ENCODE results near the gene AGAP6.
"Not testable (repeated sequence)": the region's sequence is repeated elsewhere in the genome, so short reads cannot be mapped to it uniquely, and the experiment has no call there.

The AGAP6 gene

GRCh38 chr10:49987207-49987606, 999 bp upstream of the AGAP6 start:
- H3K27me3 ChIP-seq (ENCODE audit: insufficient read depth, insufficient read length); H3K9me3 ChIP-seq (ENCODE audit: insufficient read depth, low read length); H3K36me3 ChIP-seq (ENCODE audit: insufficient read depth, insufficient read length, low read length); H3K9ac ChIP-seq (ENCODE audit: insufficient read length, low read depth); DNase-seq (ENCODE audit: low read depth, low spot score); H3K4me1 ChIP-seq (ENCODE audit: insufficient read depth, insufficient read length); H3K4me3 ChIP-seq (ENCODE audit: insufficient read length, low read depth): not testable (repeated sequence)

GRCh38 chr10:49995321-49995720, 7.1 kb downstream of the AGAP6 start:
- not testable (repeated sequence) for DNase-seq (ENCODE audit: low read depth, low spot score); H3K9me3 ChIP-seq (ENCODE audit: insufficient read depth, low read length); H3K4me3 ChIP-seq (ENCODE audit: insufficient read length, low read depth); H3K27me3 ChIP-seq (ENCODE audit: insufficient read depth, insufficient read length); H3K4me1 ChIP-seq (ENCODE audit: insufficient read depth, insufficient read length); H3K36me3 ChIP-seq (ENCODE audit: insufficient read depth, insufficient read length, low read length); H3K9ac ChIP-seq (ENCODE audit: insufficient read length, low read depth)

GRCh38 chr10:50014024-50014423, 25.8 kb downstream of the AGAP6 start:
- not testable (repeated sequence) for H3K9me3 ChIP-seq (ENCODE audit: insufficient read depth, low read length); H3K4me3 ChIP-seq (ENCODE audit: insufficient read length, low read depth); DNase-seq (ENCODE audit: low read depth, low spot score)

GRCh38 chr10:50015596-50016220, 27.5 kb downstream of the AGAP6 start:
- not testable (repeated sequence) for H3K36me3 ChIP-seq (ENCODE audit: insufficient read depth, insufficient read length, low read length); H3K27me3 ChIP-seq (ENCODE audit: insufficient read depth, insufficient read length); DNase-seq (ENCODE audit: low read depth, low spot score); H3K4me3 ChIP-seq (ENCODE audit: insufficient read length, low read depth); H3K9me3 ChIP-seq (ENCODE audit: insufficient read depth, low read length); H3K4me1 ChIP-seq (ENCODE audit: insufficient read depth, insufficient read length); H3K9ac ChIP-seq (ENCODE audit: insufficient read length, low read depth)

More at GRCh38 chr10:50014024-50014423, 25.8 kb downstream of the AGAP6 start:
- H3K9ac ChIP-seq (ENCODE audit: insufficient read length, low read depth); H3K36me3 ChIP-seq (ENCODE audit: insufficient read depth, insufficient read length, low read length); H3K4me1 ChIP-seq (ENCODE audit: insufficient read depth, insufficient read length); H3K27me3 ChIP-seq (ENCODE audit: insufficient read depth, insufficient read length): not testable (repeated sequence)

- not testable (repeated sequence) for H3K4me1 ChIP-seq (ENCODE audit: insufficient read depth, insufficient read length); H3K9me3 ChIP-seq (ENCODE audit: insufficient read depth, low read length); DNase-seq (ENCODE audit: low read depth, low spot score); H3K4me3 ChIP-seq (ENCODE audit: insufficient read length, low read depth); H3K36me3 ChIP-seq (ENCODE audit: insufficient read depth, insufficient read length, low read length); H3K27me3 ChIP-seq (ENCODE audit: insufficient read depth, insufficient read length); H3K9ac ChIP-seq (ENCODE audit: insufficient read length, low read depth)
Observed at GRCh38 chr10:50016926-50017325, 28.7 kb downstream of the AGAP6 start.

- not testable (repeated sequence) for DNase-seq (ENCODE audit: low read depth, low spot score); H3K27me3 ChIP-seq (ENCODE audit: insufficient read depth, insufficient read length); H3K4me3 ChIP-seq (ENCODE audit: insufficient read length, low read depth); H3K9ac ChIP-seq (ENCODE audit: insufficient read length, low read depth); H3K36me3 ChIP-seq (ENCODE audit: insufficient read depth, insufficient read length, low read length); H3K4me1 ChIP-seq (ENCODE audit: insufficient read depth, insufficient read length); H3K9me3 ChIP-seq (ENCODE audit: insufficient read depth, low read length)
Observed at GRCh38 chr10:50017646-50018045, 29.4 kb downstream of the AGAP6 start.

DNA sequence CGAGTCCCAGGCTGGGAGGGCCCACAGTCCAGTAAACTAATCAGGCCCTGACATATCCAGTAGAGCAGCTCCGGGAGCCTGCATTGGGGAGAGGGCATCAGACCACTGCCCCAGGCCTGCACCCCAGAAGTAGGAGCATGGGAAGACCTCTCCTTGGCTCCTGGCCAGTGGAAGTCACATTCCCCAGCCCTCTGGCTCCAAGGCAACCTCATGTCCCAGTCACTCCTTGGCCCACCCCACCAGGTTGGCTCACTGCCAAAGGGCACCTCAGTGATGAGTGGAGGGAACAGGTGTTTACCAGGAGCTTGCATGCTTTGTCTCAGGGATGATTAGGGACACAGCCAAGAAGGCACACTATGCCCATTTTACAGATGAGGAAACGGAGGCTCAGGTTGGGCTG, 31.1 kb downstream of the AGAP6 start:
- not testable (repeated sequence) for DNase-seq (ENCODE audit: low read depth, low spot score); H3K9me3 ChIP-seq (ENCODE audit: insufficient read depth, low read length); H3K36me3 ChIP-seq (ENCODE audit: insufficient read depth, insufficient read length, low read length)

DNA sequence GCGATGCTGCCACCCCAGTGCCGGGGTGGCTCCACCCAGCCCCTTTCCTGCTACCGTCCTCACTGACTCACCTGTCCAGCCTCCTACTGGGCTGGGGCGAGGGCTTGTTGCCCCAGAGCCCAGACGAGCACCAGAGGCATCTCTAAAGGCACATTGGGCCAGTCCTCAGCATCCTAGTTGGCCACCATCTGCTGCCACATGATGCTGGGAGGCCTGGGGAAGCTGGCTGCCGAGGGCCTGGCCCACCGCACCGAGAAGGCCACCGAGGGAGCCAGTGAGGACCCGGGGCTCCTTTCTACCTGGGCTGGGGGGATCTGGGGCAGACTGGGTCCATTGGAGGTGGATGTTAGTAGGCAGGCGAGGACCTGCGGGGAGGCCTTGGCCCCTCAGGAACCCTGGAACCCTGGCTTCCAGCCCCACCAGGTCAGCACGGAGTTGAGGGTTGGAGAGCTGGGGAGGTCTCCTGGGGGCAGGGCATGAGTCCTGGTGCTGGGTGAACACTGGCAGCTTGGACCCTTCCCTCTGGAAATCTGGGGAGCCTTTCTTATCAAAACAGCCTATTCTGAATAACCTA, 32.3 kb downstream of the AGAP6 start:
- H3K4me3 ChIP-seq (ENCODE audit: insufficient read length, low read depth); H3K4me1 ChIP-seq (ENCODE audit: insufficient read depth, insufficient read length); H3K36me3 ChIP-seq (ENCODE audit: insufficient read depth, insufficient read length, low read length); H3K9ac ChIP-seq (ENCODE audit: insufficient read length, low read depth); H3K27me3 ChIP-seq (ENCODE audit: insufficient read depth, insufficient read length); H3K9me3 ChIP-seq (ENCODE audit: insufficient read depth, low read length); DNase-seq (ENCODE audit: low read depth, low spot score): not testable (repeated sequence)

More for the DNA sequence above, 31.1 kb downstream of the AGAP6 start:
- not testable (repeated sequence) for H3K4me1 ChIP-seq (ENCODE audit: insufficient read depth, insufficient read length); H3K9ac ChIP-seq (ENCODE audit: insufficient read length, low read depth); H3K4me3 ChIP-seq (ENCODE audit: insufficient read length, low read depth); H3K27me3 ChIP-seq (ENCODE audit: insufficient read depth, insufficient read length)

- Histone ChIP-seq H3K9me3 (ENCODE audit: insufficient read depth, low read length) (no peaks in the 10 kb centered on the region), H3K4me3 (ENCODE audit: insufficient read length, low read depth) (no peak overlapping the region), H3K9ac (ENCODE audit: insufficient read length, low read depth) (no peak overlapping the region), H3K27me3 (ENCODE audit: insufficient read depth, insufficient read length) (no peaks in the 10 kb centered on the region), H3K36me3 (ENCODE audit: insufficient read depth, insufficient read length, low read length) (no peaks in the 10 kb centered on the region), H3K4me1 (ENCODE audit: insufficient read depth, insufficient read length) (no peaks in the 10 kb centered on the region)
- TF ChIP-seq YY1 (IDR thresholded peaks at IDR 0.05; ENCODE audit: insufficient read depth, insufficient read length), result no peak
- TF ChIP-seq SUZ12 (IDR thresholded peaks at IDR 0.05; ENCODE audit: extremely low read depth, insufficient read depth, insufficient read length), result no peak
- no peak for TF ChIP-seq ZNF274 (IDR thresholded peaks at IDR 0.05; ENCODE audit: low read depth, low read length)
- no peak for DNase-seq (ENCODE audit: low read depth, low spot score)
Observed at GRCh38 chr10:50021646-50022045, 33.4 kb downstream of the AGAP6 start.

DNA sequence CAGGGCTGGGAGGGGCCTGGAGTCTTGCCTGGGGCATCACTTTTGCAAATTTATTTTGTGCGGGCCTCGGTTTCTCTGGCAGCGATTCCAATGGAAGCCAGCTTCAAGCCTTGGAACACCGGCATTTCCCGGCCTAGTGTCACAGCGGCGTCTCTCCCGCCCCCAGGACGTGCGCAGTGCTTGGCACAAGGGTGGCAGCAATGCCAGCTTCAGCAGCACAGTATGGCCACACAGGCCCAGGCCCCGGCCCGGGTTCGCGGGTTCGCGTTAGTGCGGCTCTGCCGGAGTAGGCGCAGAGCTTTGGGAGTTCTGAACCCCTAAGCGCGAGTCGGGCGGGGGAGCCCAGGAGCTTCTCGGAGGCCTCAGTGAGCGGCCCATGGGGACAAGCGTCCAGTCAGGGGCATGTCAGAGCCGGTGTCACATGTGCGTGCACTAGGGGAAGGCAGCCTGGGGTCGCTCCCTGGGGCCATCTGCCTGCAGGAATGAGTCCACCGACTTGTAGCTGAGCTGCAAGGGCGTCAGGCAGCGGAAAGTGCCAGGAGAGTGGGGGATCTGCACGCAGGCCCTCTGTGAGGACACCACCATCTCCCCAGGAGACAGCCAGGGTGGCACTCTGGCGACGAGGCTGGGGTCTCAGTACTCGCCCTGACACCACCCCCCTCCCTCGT, 36.6 kb downstream of the AGAP6 start:
- H3K9ac ChIP-seq (ENCODE audit: insufficient read length, low read depth); H3K9me3 ChIP-seq (ENCODE audit: insufficient read depth, low read length); H3K27me3 ChIP-seq (ENCODE audit: insufficient read depth, insufficient read length); H3K4me3 ChIP-seq (ENCODE audit: insufficient read length, low read depth); H3K4me1 ChIP-seq (ENCODE audit: insufficient read depth, insufficient read length); H3K36me3 ChIP-seq (ENCODE audit: insufficient read depth, insufficient read length, low read length); DNase-seq (ENCODE audit: low read depth, low spot score): not testable (repeated sequence)

Measured in NT2/D1 (cell line).